GM13977 (cell line): ENCODE results near the gene DIRAS2.
A peak's percentile ranks its signal among the peaks of the same experiment; 100 is the strongest.

Experiments used
- DNase-seq: peaks from one replicate; pipeline ENCODE4 v3.0.0; 2012; ENCODE audit warnings: low spot score
- in situ Hi-C: fragments of 300-500 bp; cut with MboI; formaldehyde crosslinking; loops from one replicate; pipeline ENCODE4 v1.12.0; 2022; ENCODE audit warnings: low sequenced_read_pairs, low pct_unique_long_range_greater_than_20kb, mixed read lengths, inconsistent platforms; ENCODE audit not compliant: unreplicated experiment
- TF ChIP-seq, protein P1 (sequence below): IDR thresholded peaks from 2 replicates; pipeline ENCODE4 v1.5.1; 2012; ENCODE audit warnings: mild to moderate bottlenecking, control low read depth; ENCODE audit not compliant: insufficient read depth; ENCODE audit errors: extremely low read depth, missing control alignments

DIRAS2 gene, protein sequence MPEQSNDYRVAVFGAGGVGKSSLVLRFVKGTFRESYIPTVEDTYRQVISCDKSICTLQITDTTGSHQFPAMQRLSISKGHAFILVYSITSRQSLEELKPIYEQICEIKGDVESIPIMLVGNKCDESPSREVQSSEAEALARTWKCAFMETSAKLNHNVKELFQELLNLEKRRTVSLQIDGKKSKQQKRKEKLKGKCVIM

GRCh38 chr9:90642570-90643539, at the start of gene DIRAS2:
Gene DIRAS2, minus strand, starts transcription at chr9:90642824. Its CDS starts 28,997 bp downstream, at chr9:90613827.
- in situ Hi-C loops = no loop called here
- TF ChIP-seq, protein P1, sequence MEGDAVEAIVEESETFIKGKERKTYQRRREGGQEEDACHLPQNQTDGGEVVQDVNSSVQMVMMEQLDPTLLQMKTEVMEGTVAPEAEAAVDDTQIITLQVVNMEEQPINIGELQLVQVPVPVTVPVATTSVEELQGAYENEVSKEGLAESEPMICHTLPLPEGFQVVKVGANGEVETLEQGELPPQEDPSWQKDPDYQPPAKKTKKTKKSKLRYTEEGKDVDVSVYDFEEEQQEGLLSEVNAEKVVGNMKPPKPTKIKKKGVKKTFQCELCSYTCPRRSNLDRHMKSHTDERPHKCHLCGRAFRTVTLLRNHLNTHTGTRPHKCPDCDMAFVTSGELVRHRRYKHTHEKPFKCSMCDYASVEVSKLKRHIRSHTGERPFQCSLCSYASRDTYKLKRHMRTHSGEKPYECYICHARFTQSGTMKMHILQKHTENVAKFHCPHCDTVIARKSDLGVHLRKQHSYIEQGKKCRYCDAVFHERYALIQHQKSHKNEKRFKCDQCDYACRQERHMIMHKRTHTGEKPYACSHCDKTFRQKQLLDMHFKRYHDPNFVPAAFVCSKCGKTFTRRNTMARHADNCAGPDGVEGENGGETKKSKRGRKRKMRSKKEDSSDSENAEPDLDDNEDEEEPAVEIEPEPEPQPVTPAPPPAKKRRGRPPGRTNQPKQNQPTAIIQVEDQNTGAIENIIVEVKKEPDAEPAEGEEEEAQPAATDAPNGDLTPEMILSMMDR = peak; percentile 25
- peak; percentile 36 for DNase-seq

DNA sequence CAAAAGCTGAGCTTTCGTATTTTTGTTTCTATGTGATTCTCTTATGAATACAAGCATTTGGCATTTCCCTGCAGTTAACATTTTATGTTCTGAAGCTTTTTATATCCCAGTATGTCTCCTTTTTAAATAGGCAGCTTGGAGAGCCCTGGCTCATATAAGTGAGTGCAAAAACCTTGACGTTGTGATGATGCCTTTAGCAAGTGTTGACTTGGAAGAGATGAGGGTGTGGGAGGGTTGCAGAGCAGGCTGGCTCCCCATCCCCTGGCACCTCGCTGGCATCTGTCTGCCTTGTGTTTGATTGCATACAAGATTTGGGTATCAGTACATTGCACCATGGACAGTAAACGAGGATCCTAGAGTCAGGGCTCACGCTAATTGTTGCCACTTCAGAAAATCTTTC, 42.1 kb upstream of the DIRAS2 start:
- TF ChIP-seq, protein P1 = no peak
- in situ Hi-C loops = no loop called here
- DNase-seq = no peak

- in situ Hi-C loops = no loop called here
- TF ChIP-seq, protein P1 = no peak
- DNase-seq = no peak
Observed at GRCh38 chr9:90684106-90684505, 41.5 kb upstream of the DIRAS2 start.

GRCh38 chr9:90680534-90680933, 37.9 kb upstream of the DIRAS2 start:
- TF ChIP-seq, protein P1 = no peak
- DNase-seq = no peak
- in situ Hi-C loops = no loop called here

DNA sequence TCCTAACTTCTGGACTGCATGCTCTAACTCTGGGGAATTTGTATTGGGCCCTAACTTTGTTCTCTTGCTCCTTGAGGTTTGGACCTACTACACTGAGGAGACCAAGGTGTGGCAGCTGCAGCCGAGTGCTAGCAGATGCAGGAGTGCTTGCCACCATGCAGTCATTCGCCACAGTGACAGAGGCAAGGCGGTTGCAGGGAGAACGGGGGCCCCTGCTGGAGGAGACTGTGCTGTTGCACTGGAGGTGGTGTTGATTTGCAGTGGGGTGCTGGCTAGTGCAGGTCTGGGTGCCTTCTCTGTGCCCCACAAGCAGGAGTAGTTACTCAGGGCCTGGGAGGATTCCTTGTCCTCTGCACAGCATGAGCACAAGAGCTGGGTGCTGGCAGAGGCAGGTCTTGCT, 22.4 kb upstream of the DIRAS2 start:
- no peak for DNase-seq
- TF ChIP-seq, protein P1 = no peak
- in situ Hi-C loops = no loop called here

DNA sequence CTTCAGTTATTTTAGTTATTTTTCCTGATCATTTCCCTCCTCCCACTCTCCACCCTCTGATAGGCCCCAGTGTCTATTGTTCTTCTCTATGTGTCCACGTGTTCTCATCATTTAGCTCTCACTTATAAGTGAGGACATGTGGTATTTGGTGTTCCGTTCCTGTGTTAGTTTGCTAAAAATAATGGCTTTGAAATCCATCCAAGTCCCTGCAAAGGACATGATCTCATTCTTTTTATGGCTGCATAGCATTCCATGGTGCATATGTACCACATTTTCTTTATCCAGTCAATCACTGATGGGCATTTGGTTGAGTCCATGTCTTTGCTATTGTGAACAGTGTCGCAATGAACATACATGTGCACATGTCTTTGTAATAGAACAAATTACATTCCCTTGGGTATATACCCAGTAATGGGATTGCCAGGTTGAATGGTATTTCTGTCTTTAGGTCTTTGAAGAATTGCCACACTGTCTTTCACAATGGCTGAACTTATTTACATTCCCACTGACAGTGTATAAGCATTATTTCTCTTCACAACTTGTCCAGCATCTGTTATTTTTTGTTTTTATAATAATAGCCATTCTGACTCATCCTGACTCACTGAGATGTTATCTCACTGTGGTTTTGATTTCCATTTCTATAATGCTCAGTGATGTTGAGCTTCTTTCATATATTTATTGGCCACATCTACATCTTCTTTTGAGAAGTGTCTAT, 17.2 kb upstream of the DIRAS2 start:
- TF ChIP-seq, protein P1 = no peak
- no peak for DNase-seq
- in situ Hi-C loops = no loop called here
